Measurements from ENCODE around the gene CELF4.

DNA sequence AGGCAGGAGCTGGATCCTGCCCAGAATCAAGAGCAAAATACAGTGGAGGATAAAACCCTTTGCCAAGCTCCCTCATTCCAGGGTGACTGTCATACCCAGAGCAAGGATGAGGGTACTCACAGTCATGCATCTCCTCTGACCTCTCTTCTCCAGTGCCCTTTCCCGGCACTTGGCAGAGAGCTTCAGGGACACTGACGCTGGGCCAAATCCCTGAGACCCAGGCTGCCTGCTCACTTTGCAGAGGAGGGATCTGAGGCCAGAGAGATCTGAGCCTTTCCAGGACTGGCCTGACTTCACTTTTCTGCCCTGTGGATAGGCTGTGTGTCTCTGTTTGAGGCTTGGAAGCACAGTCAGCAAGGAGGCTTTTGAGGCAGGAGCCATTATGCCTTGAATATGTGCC is 330.0 kb downstream of the CELF4 start:
- no peak for TF ChIP-seq ZBTB7A (IDR thresholded peaks at IDR 0.05; ENCODE audit: low read depth)
- no peak for TF ChIP-seq NFIC (IDR thresholded peaks at IDR 0.05)
- TF ChIP-seq, protein P1, sequence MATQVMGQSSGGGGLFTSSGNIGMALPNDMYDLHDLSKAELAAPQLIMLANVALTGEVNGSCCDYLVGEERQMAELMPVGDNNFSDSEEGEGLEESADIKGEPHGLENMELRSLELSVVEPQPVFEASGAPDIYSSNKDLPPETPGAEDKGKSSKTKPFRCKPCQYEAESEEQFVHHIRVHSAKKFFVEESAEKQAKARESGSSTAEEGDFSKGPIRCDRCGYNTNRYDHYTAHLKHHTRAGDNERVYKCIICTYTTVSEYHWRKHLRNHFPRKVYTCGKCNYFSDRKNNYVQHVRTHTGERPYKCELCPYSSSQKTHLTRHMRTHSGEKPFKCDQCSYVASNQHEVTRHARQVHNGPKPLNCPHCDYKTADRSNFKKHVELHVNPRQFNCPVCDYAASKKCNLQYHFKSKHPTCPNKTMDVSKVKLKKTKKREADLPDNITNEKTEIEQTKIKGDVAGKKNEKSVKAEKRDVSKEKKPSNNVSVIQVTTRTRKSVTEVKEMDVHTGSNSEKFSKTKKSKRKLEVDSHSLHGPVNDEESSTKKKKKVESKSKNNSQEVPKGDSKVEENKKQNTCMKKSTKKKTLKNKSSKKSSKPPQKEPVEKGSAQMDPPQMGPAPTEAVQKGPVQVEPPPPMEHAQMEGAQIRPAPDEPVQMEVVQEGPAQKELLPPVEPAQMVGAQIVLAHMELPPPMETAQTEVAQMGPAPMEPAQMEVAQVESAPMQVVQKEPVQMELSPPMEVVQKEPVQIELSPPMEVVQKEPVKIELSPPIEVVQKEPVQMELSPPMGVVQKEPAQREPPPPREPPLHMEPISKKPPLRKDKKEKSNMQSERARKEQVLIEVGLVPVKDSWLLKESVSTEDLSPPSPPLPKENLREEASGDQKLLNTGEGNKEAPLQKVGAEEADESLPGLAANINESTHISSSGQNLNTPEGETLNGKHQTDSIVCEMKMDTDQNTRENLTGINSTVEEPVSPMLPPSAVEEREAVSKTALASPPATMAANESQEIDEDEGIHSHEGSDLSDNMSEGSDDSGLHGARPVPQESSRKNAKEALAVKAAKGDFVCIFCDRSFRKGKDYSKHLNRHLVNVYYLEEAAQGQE (IDR thresholded peaks at IDR 0.05; ENCODE audit: low read depth): no peak
- TF ChIP-seq TAF1 (IDR thresholded peaks at IDR 0.05; ENCODE audit: low read depth): no peak
- no peak for TF ChIP-seq EP300 (IDR thresholded peaks at IDR 0.05; ENCODE audit: borderline replicate concordance)
- TF ChIP-seq RAD21 (IDR thresholded peaks at IDR 0.05; ENCODE audit: low read depth): no peak
- TF ChIP-seq YY1 (IDR thresholded peaks at IDR 0.05; ENCODE audit: low read depth): no peak
- no peak for TF ChIP-seq CREB1 (IDR thresholded peaks at IDR 0.05; ENCODE audit: low read depth)
- no peak for TF ChIP-seq TCF12 (IDR thresholded peaks at IDR 0.05; ENCODE audit: low read depth)
- no peak for TF ChIP-seq CEBPB (IDR thresholded peaks at IDR 0.05)

All from Ishikawa (cell line).